ENCODE data around the gene APP.

The APP gene

GRCh38 chr21:26188422-26188821, 17.9 kb upstream of the APP start:
- Histone ChIP-seq H4K20me1 (ENCODE audit: low read depth, low read length) (no peaks in the 10 kb centered on the region), H3K27ac (ENCODE audit: low read depth, low read length) (no peak overlapping the region), H2AFZ (ENCODE audit: low read depth, low read length, severe bottlenecking) (no peak overlapping the region), H3K4me2 (ENCODE audit: low read depth, low read length, poor library complexity, severe bottlenecking) (no peak overlapping the region), H3K27me3 (ENCODE audit: low read length) (no peaks in the 10 kb centered on the region), H3K9me2 (replicated peaks; ENCODE audit: insufficient read depth, low read length) (no peaks in the 10 kb centered on the region), H3K9ac (ENCODE audit: low read length) (no peak overlapping the region), H3F3A (ENCODE audit: insufficient read depth) (no peaks in the 10 kb centered on the region), H3K4me3 (ENCODE audit: insufficient read depth, low read length, poor library complexity, severe bottlenecking) (no peak overlapping the region), H3K79me2 (ENCODE audit: insufficient read depth, low read length) (no peaks in the 10 kb centered on the region), H3K9me3 (ENCODE audit: insufficient read depth, low read length) (no peaks in the 10 kb centered on the region), H3K36me3 (ENCODE audit: low read length) (no peaks in the 10 kb centered on the region)
- TF ChIP-seq EZH2phosphoT487 (conservative IDR thresholded peaks at IDR 0.05; ENCODE audit: low read length) = no peak
- TF ChIP-seq, protein P1, sequence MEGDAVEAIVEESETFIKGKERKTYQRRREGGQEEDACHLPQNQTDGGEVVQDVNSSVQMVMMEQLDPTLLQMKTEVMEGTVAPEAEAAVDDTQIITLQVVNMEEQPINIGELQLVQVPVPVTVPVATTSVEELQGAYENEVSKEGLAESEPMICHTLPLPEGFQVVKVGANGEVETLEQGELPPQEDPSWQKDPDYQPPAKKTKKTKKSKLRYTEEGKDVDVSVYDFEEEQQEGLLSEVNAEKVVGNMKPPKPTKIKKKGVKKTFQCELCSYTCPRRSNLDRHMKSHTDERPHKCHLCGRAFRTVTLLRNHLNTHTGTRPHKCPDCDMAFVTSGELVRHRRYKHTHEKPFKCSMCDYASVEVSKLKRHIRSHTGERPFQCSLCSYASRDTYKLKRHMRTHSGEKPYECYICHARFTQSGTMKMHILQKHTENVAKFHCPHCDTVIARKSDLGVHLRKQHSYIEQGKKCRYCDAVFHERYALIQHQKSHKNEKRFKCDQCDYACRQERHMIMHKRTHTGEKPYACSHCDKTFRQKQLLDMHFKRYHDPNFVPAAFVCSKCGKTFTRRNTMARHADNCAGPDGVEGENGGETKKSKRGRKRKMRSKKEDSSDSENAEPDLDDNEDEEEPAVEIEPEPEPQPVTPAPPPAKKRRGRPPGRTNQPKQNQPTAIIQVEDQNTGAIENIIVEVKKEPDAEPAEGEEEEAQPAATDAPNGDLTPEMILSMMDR (IDR thresholded peaks at IDR 0.05; ENCODE audit: insufficient read depth, low read length, poor library complexity, severe bottlenecking) = no peak

GRCh38 chr21:26185446-26185845, 14.9 kb upstream of the APP start:
- H3K9me2 ChIP-seq (replicated peaks; ENCODE audit: insufficient read depth, low read length) = no peaks in the 10 kb centered on the region
- H3K36me3 ChIP-seq (ENCODE audit: low read length) = no peaks in the 10 kb centered on the region
- H2AFZ ChIP-seq (ENCODE audit: low read depth, low read length, severe bottlenecking) = no peak overlapping the region
- H3K9ac ChIP-seq (ENCODE audit: low read length) = no peak overlapping the region
- H3K9me3 ChIP-seq (ENCODE audit: insufficient read depth, low read length) = no peaks in the 10 kb centered on the region
- H3K4me3 ChIP-seq (ENCODE audit: insufficient read depth, low read length, poor library complexity, severe bottlenecking) = no peak overlapping the region
- no peaks in the 10 kb centered on the region for H3K79me2 ChIP-seq (ENCODE audit: insufficient read depth, low read length)
- no peaks in the 10 kb centered on the region for H3K27me3 ChIP-seq (ENCODE audit: low read length)
- H4K20me1 ChIP-seq (ENCODE audit: low read depth, low read length) = no peaks in the 10 kb centered on the region
- no peak overlapping the region for H3K4me2 ChIP-seq (ENCODE audit: low read depth, low read length, poor library complexity, severe bottlenecking)
- TF ChIP-seq, protein P1 (IDR thresholded peaks at IDR 0.05; ENCODE audit: insufficient read depth, low read length, poor library complexity, severe bottlenecking) = no peak
- no peak for TF ChIP-seq EZH2phosphoT487 (conservative IDR thresholded peaks at IDR 0.05; ENCODE audit: low read length)
- no peaks in the 10 kb centered on the region for H3F3A ChIP-seq (ENCODE audit: insufficient read depth)
- no peak overlapping the region for H3K27ac ChIP-seq (ENCODE audit: low read depth, low read length)

DNA sequence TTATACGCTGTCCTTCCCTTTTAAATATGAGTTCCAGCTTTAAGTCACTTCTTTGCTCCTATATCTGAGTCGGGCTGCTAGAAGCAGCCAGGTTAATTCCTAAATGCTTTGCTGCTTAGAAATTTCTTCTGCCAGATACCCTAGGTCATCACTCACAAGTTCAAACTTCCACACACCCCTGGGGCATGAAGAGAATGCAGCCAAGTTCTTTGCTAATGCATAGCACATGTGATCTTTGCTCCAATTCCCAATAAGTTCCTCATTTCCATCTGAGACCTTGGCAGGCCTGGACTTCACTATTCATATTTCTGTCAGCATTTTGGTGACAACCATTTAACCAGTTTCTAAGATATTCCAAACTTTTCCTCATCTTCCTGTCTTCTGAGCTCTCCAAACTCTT, 14.5 kb upstream of the APP start:
- Histone ChIP-seq H2AFZ (ENCODE audit: low read depth, low read length, severe bottlenecking) (no peak overlapping the region), H3K9me3 (ENCODE audit: insufficient read depth, low read length) (no peaks in the 10 kb centered on the region), H4K20me1 (ENCODE audit: low read depth, low read length) (no peaks in the 10 kb centered on the region), H3K4me3 (ENCODE audit: insufficient read depth, low read length, poor library complexity, severe bottlenecking) (no peak overlapping the region), H3F3A (ENCODE audit: insufficient read depth) (no peaks in the 10 kb centered on the region), H3K4me2 (ENCODE audit: low read depth, low read length, poor library complexity, severe bottlenecking) (no peak overlapping the region), H3K79me2 (ENCODE audit: insufficient read depth, low read length) (no peaks in the 10 kb centered on the region), H3K9me2 (replicated peaks; ENCODE audit: insufficient read depth, low read length) (no peaks in the 10 kb centered on the region), H3K36me3 (ENCODE audit: low read length) (no peaks in the 10 kb centered on the region), H3K27me3 (ENCODE audit: low read length) (no peaks in the 10 kb centered on the region), H3K9ac (ENCODE audit: low read length) (no peak overlapping the region), H3K27ac (ENCODE audit: low read depth, low read length) (no peak overlapping the region)
- TF ChIP-seq, protein P1 (IDR thresholded peaks at IDR 0.05; ENCODE audit: insufficient read depth, low read length, poor library complexity, severe bottlenecking) = no peak
- no peak for TF ChIP-seq EZH2phosphoT487 (conservative IDR thresholded peaks at IDR 0.05; ENCODE audit: low read length)
